Activated naive CD4-positive, alpha-beta T cell treated with anti-CD3 and anti-CD28 coated beads, Interleukin-2, amount 50 U/mL, for 24 hours (primary cell): ENCODE results near the gene TRIOBP.

Experiments used
- H3K27ac Mint-ChIP-seq: one replicate; pipeline ENCODE4 v1.8.0; 2021; ENCODE audit warnings: mild to moderate bottlenecking, mixed read lengths
- H3K27me3 Mint-ChIP-seq: one replicate; pipeline ENCODE4 v1.8.0; 2021; ENCODE audit warnings: mixed read lengths
- H3K36me3 Mint-ChIP-seq: one replicate; pipeline ENCODE4 v1.8.0; 2021; ENCODE audit warnings: mixed read lengths
- H3K4me1 Mint-ChIP-seq: one replicate; pipeline ENCODE4 v1.8.0; 2021; ENCODE audit warnings: mixed read lengths
- H3K4me3 Mint-ChIP-seq: one replicate; pipeline ENCODE4 v1.8.0; 2021; ENCODE audit warnings: mild to moderate bottlenecking, mixed read lengths
- H3K9me3 Mint-ChIP-seq: one replicate; pipeline ENCODE4 v1.8.0; 2021; ENCODE audit warnings: mixed read lengths

TRIOBP gene

DNA sequence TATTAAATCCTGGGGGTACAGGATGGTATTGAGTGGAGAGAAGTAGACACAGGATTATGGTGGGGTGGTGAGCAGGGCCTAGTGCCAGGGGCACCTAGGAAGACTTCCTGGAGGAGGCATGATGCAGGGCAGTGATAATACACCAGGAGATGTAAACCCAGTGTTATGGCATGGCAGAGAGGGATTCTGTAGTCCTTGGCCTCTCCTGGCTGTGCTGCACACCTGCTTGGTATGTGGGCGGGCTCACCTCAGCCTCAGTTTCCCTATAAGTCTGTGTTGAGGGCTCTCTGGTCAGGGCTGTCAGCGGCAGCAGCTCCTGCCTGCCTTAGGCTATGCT, 36.2 kb upstream of the TRIOBP start:
- no peaks in the 10 kb centered on the region for H3K9me3 Mint-ChIP-seq
- no peaks in the 10 kb centered on the region for H3K36me3 Mint-ChIP-seq
- H3K27me3 Mint-ChIP-seq = no peaks in the 10 kb centered on the region
- H3K4me3 Mint-ChIP-seq = peak overlapping the region; percentile 85
- H3K4me1 Mint-ChIP-seq = peaks cover 35% of the 10 kb centered on the region
- peak overlapping the region; percentile 81 for H3K27ac Mint-ChIP-seq

- H3K27ac Mint-ChIP-seq = no peak overlapping the region
- H3K4me3 Mint-ChIP-seq = peak overlapping the region; percentile 51
- peaks cover 35% of the 10 kb centered on the region for H3K4me1 Mint-ChIP-seq
- no peaks in the 10 kb centered on the region for H3K27me3 Mint-ChIP-seq
- no peaks in the 10 kb centered on the region for H3K36me3 Mint-ChIP-seq
- no peaks in the 10 kb centered on the region for H3K9me3 Mint-ChIP-seq
Measured at GRCh38 chr22:37661160-37661924, 35.5 kb upstream of the TRIOBP start.

DNA sequence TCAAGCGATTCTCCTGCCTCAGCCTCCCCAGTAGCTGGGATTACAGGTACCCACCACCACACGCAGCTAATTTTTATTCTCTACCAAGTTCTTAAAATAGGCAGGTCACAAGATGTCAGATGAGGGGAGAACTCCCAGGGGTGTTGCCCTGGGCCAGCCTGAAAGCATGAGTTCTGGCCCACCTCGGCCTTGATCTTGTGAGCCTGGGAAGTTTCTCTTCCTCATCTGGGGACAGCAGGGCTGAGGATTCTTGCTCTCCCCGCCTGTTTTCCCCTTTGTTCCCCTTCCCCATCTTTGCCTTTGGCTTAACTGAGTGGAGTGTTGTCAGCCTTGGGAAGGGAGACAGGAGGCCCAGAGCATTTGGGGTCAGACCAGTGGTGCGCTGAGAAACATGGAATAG, 34.8 kb upstream of the TRIOBP start:
- Mint-ChIP-seq H3K4me3 (no peak overlapping the region), H3K27ac (no peak overlapping the region), H3K4me1 (peaks cover 39% of the 10 kb centered on the region)

DNA sequence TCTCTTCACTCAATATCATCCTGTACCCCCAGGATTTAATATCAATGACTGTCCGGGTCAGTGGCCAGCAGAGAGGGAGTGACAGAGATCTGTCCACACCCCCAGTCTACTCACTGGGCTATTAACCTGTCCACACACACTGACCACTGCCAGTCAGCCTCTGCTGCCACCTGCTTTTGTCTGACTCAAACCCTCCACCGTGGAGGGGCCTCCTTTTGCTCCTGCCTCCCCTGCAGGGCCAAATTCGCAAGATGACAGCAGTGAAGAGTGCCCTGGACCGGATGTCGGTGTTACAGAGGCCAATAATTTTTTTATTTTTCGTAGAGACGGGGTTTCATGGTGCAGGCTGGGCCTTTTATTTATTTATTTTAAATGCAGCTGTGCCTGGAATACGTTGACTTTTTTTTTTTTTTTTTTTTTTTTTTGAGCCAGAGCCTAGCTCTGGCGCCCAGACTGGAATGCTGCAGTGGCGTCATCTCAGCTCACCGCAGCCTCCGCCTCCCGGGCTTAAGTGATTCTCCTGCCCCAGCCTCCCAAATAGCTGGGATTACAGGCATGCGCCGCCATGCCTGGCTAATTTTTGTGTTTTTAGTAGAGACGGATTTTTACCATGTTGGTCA, 33.2 kb upstream of the TRIOBP start:
- Mint-ChIP-seq H3K4me1 (peaks cover 32% of the 10 kb centered on the region), H3K4me3 (no peak overlapping the region), H3K36me3 (no peaks in the 10 kb centered on the region), H3K9me3 (no peaks in the 10 kb centered on the region), H3K27ac (no peak overlapping the region), H3K27me3 (no peaks in the 10 kb centered on the region)

More for the DNA sequence above, 34.8 kb upstream of the TRIOBP start:
- Mint-ChIP-seq H3K36me3 (no peaks in the 10 kb centered on the region), H3K9me3 (no peaks in the 10 kb centered on the region), H3K27me3 (no peaks in the 10 kb centered on the region)

GRCh38 chr22:37664249-37665101, 32.4 kb upstream of the TRIOBP start:
- Mint-ChIP-seq H3K27me3 (no peaks in the 10 kb centered on the region), H3K36me3 (no peaks in the 10 kb centered on the region), H3K4me3 (no peak overlapping the region), H3K27ac (no peak overlapping the region), H3K4me1 (peaks cover 31% of the 10 kb centered on the region), H3K9me3 (no peaks in the 10 kb centered on the region)

DNA sequence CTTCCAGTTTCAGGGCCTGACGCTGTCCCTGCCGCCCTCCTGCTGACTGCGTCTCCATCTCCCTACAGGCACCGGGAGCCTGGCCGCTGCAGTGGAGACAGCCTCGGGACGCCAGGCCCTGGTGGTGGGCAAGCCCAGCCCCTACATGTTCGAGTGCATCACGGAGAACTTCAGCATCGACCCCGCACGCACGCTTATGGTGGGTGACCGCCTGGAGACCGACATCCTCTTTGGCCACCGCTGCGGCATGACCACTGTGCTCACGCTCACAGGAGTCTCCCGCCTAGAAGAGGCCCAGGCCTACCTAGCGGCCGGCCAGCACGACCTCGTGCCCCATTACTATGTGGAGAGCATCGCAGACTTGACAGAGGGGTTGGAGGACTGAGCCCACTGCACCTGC, 31.4 kb upstream of the TRIOBP start:
- peaks cover 25% of the 10 kb centered on the region for H3K4me1 Mint-ChIP-seq
- H3K27me3 Mint-ChIP-seq = no peaks in the 10 kb centered on the region
- H3K9me3 Mint-ChIP-seq = no peaks in the 10 kb centered on the region
- H3K4me3 Mint-ChIP-seq = no peak overlapping the region
- no peaks in the 10 kb centered on the region for H3K36me3 Mint-ChIP-seq
- no peak overlapping the region for H3K27ac Mint-ChIP-seq

DNA sequence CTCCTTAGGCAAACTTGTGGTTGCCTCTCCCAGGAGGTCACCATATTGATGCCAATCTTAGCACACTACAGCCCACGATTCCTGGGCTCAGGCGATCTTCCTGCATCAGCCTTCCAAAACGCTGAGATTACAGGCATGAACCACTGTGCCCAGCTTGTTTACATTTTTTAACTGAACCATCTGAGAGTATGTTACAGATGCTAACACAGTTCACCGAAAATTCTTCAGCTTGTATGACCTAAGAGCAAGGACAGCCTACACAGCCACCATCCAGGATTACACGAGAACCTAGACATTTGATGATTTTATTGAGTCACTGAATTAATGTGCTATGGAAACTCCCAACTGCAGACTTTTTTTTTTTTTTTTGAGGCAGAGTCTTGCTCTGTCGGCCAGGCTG, 27.3 kb upstream of the TRIOBP start:
- peaks cover 40% of the 10 kb centered on the region for H3K4me1 Mint-ChIP-seq
- no peak overlapping the region for H3K4me3 Mint-ChIP-seq
- no peaks in the 10 kb centered on the region for H3K9me3 Mint-ChIP-seq
- H3K36me3 Mint-ChIP-seq = no peaks in the 10 kb centered on the region
- H3K27ac Mint-ChIP-seq = no peak overlapping the region
- no peaks in the 10 kb centered on the region for H3K27me3 Mint-ChIP-seq

DNA sequence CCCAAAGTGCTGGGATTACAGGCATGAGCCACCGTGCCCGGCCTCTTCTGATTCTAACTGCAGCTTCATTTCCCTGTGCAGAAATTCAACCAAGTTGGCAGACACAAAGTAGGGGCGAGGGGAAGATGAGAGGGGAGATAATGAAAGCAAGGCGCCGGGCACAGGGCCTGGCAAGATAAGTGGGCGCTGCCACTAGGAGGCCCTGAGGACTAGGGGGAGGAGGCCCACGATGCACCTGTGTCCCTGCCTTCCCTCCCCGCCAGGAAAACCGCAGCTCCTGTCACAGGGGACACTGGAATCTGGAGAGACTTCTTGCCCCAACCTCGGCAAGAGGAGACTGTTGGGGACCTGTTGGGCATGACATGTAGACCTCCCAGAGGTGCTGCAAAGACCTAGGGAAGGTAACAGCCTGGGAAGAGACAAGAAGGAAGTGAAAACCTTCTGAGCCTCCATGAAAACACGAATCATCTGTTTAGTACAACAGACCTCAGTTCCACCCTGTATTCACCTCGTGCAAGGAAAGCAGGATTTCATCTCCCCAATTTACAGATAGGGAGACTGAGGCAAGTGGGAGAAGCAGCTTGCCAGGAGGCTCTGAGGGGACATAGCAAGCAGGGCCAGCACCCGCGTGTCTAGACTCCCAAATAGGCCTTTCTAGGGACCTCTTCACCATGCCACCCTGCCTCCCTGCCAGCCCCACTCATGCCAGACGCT, 24.5 kb upstream of the TRIOBP start:
- H3K9me3 Mint-ChIP-seq = no peaks in the 10 kb centered on the region
- H3K27ac Mint-ChIP-seq = peak overlapping the region; percentile 35
- peaks cover 58% of the 10 kb centered on the region for H3K4me1 Mint-ChIP-seq
- no peaks in the 10 kb centered on the region for H3K36me3 Mint-ChIP-seq
- no peaks in the 10 kb centered on the region for H3K27me3 Mint-ChIP-seq
- H3K4me3 Mint-ChIP-seq = peak overlapping the region; percentile 19

- no peaks in the 10 kb centered on the region for H3K9me3 Mint-ChIP-seq
- peaks cover 61% of the 10 kb centered on the region for H3K4me1 Mint-ChIP-seq
- H3K27ac Mint-ChIP-seq = no peak overlapping the region
- H3K4me3 Mint-ChIP-seq = no peak overlapping the region
- H3K27me3 Mint-ChIP-seq = no peaks in the 10 kb centered on the region
- H3K36me3 Mint-ChIP-seq = no peaks in the 10 kb centered on the region
Measured at GRCh38 chr22:37672920-37673455, 23.9 kb upstream of the TRIOBP start.

GRCh38 chr22:37674248-37674647, 22.6 kb upstream of the TRIOBP start:
- Mint-ChIP-seq H3K27ac (peak overlapping the region; percentile 82), H3K4me3 (peak overlapping the region; percentile 33), H3K27me3 (no peaks in the 10 kb centered on the region), H3K4me1 (peaks cover 63% of the 10 kb centered on the region), H3K9me3 (no peaks in the 10 kb centered on the region), H3K36me3 (no peaks in the 10 kb centered on the region)

DNA sequence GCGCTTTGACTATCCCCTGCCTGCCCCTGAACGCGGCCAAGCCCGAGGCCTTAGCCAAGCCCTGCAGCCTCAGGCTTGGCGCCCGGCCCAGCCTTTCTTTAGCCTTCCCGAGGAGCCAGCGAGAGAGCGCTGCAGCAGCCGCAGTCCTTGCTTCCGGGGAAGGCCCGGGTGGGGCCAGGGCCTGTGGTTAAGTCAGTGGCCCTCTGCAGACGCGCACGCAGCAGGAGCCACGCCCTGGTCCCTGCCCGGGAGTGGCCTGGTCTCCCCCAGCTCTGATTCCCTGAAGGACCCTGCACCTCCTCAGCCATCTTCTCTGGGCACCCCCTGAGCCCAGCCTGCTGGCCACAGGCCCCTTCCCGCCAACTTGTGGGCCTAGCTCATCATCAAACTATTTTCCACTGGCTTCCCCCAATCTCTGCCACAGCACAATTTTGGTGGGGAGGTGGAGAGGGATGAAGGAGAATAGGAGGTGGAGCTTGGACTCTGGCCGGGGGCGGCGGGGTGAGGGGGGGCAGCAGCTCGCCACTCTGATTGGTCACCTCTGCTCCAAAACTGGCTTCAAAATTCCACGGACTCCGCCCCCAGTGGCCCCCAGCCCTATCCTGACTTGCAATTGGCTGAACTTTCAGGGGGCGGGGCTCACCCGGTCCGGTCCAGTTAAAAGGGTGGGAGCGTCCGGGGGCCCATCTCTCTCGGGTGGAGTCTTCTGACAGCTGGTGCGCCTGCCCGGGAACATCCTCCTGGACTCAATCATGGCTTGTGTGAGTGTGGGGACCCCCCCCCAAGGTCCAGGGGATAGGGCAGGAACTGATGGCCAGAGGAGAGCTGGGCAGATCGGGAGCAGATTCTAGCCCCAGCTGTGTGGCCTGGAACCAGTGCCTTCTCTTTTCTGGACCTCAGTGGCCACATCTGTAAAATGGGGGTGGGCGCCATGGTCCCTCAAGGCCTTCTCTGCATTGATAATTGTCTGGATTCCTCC, 21.6 kb upstream of the TRIOBP start, which contains the start of gene LGALS1:
LGALS1 (plus strand) TSS at position 686 of the 979 bp plus-strand sequence; CDS start at position 753, 67 bp downstream.
- peak within 1 kb of the TSS; percentile 91 for H3K4me3 Mint-ChIP-seq
- no peaks in the 10 kb centered on the region for H3K9me3 Mint-ChIP-seq
- no peaks in the 10 kb centered on the region for H3K27me3 Mint-ChIP-seq
- H3K4me1 Mint-ChIP-seq = peaks cover 61% of the 10 kb centered on the region
- no peaks in the 10 kb centered on the region for H3K36me3 Mint-ChIP-seq
- H3K27ac Mint-ChIP-seq = peak within 1 kb of the TSS; percentile 96

DNA sequence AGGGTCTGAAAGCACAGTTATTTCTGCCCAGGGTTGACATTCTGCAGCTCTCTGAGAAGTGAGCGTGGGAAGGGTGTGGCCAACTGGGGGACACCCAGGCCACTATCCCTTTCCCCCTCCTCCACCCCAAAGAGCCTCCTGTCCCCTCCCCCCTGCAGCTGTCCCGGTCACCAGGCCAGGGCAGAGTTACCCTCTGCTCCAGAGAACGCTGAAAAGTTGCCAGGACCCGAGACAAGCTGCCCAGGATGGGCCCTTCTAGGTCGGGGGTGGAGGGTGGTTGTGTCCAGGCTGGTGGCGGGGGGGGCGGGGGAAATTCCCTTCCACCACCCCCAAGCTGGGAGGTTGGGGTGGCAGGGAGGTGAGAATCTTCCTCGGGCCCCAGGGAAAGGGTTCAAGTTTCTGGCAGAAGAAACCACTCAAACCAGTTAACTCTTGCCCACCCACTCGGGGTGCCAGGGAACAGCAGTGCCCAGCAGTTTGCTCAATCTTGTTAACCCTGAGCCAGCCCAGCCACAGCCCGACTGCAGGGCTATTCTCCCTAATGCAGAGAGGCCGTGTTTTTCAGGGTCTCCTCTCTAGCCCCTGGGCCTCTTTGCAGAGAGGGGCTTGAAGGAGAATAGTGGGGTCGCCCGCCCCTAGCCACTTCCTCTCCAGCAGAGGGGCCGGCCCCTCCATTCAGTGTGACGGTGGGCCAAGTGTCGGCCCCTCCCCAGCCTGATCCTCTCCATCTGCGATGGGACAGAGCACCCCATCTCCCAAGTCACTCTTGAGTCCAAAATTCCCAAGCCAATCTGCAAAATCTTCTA, 20.7 kb upstream of the TRIOBP start:
- Mint-ChIP-seq H3K36me3 (no peaks in the 10 kb centered on the region), H3K4me1 (peaks cover 59% of the 10 kb centered on the region), H3K27me3 (no peaks in the 10 kb centered on the region), H3K27ac (peak overlapping the region; percentile 96), H3K9me3 (no peaks in the 10 kb centered on the region), H3K4me3 (peak overlapping the region; percentile 91)

GRCh38 chr22:37676736-37677492, 19.9 kb upstream of the TRIOBP start:
- Mint-ChIP-seq H3K9me3 (no peaks in the 10 kb centered on the region), H3K27me3 (no peaks in the 10 kb centered on the region), H3K27ac (peak overlapping the region; percentile 96), H3K36me3 (no peaks in the 10 kb centered on the region), H3K4me1 (peaks cover 58% of the 10 kb centered on the region), H3K4me3 (peak overlapping the region; percentile 91)
